Endothelial cell of umbilical vein (primary cell): Measurements from ENCODE around the gene MGAT1. TPM values are rescaled to one million over a fixed set of nuclear protein-coding genes. Genes with fewer than 3 reads are reported as not detected.

Experiments
- BruUV-seq: library from RNA; stranded (reverse); fragments of 400-500 nt; replicated peaks from 2 replicates; lab custom pipeline; 2021; lab: Mats Ljungman, UMichigan
- CTCF ChIA-PET: fragments of 300-600, 350-600 bp; sonication (Branson Sonifier 250); formaldehyde crosslinking; loops from one replicate; lab custom pipeline; 2021; ENCODE audit warnings: antibody characterized with exemption, inconsistent platforms; lab: Charles Lee
- POLR2A ChIA-PET: fragments of 300-600, 350-600 bp; sonication (Branson Sonifier 250); formaldehyde crosslinking; loops from one replicate; lab custom pipeline; 2021; ENCODE audit warnings: antibody characterized with exemption, inconsistent platforms; lab: Charles Lee
- DNase-seq: peaks from one replicate; pipeline ENCODE4 v3.0.0-alpha.2; 2011; ENCODE audit warnings: low read depth, low spot score
- FAIRE-seq: peaks from 2 replicates; lab custom pipeline; 2011; peaks lifted over from hg19 to GRCh38; lab: Jason Lieb, UNC
- H2AFZ ChIP-seq: 2 replicates; pipeline ENCODE4 v1.6.0; 2012; ENCODE audit warnings: low read depth, low read length, control low read depth, inconsistent platforms
- H3K27ac ChIP-seq: 2 replicates; pipeline ENCODE4 v1.5.1; 2011; ENCODE audit warnings: low read depth, mild to moderate bottlenecking, control low read depth, low read length, moderate library complexity; ENCODE audit not compliant: insufficient read depth
- H3K27me3 ChIP-seq, 2 experiments: 2 replicates each; pipeline versions ENCODE4 v1.6.0 to v1.6.1; 2011; ENCODE audit warnings: low read length in 2 of 2, mixed read lengths in 1 of 2; ENCODE audit not compliant: control insufficient read depth in 2 of 2, insufficient read depth in 2 of 2
- H3K36me3 ChIP-seq, 2 experiments: 2 replicates in 1 of 2; 3 replicates in 1 of 2; pipeline ENCODE4 v1.5.1; 2011; ENCODE audit warnings: low read length in 2 of 2, mild to moderate bottlenecking in 1 of 2, moderate library complexity in 1 of 2; ENCODE audit not compliant: control insufficient read depth in 2 of 2, insufficient read depth in 2 of 2; ENCODE audit errors: extremely low read depth in 1 of 2
- H3K4me1 ChIP-seq: 3 replicates; pipeline ENCODE4 v1.5.1; 2011; ENCODE audit warnings: mild to moderate bottlenecking, low read length; ENCODE audit not compliant: control insufficient read depth, insufficient read depth; ENCODE audit errors: extremely low read depth
- H3K4me2 ChIP-seq: 2 replicates; pipeline ENCODE4 v1.6.1; 2011; ENCODE audit warnings: low read length, control low read depth, mixed read lengths; ENCODE audit not compliant: insufficient read depth
- H3K4me3 ChIP-seq, 3 experiments: fragments of 200-600 bp in 1 of 3; sonication (generic), shearing (Covaris generic) in 1 of 3; replicated peaks in 1 of 3; 2 replicates each; pipeline ENCODE4 v1.5.1; 2011 to 2016; ENCODE audit warnings: control low read depth in 3 of 3, low read length in 3 of 3, mild to moderate bottlenecking in 2 of 3, inconsistent platforms in 1 of 3, low read depth in 1 of 3, moderate library complexity in 1 of 3; ENCODE audit not compliant: insufficient read depth in 1 of 3
- H3K79me2 ChIP-seq: 2 replicates; pipeline ENCODE4 v1.6.0; 2012; ENCODE audit warnings: low read length, inconsistent platforms; ENCODE audit not compliant: control insufficient read depth, insufficient read depth
- H3K9ac ChIP-seq: replicated peaks from 2 replicates; pipeline ENCODE3; 2011; ENCODE audit warnings: low read length, control low read depth; ENCODE audit not compliant: insufficient read depth; ENCODE audit errors: extremely low read depth
- H3K9me1 ChIP-seq: replicated peaks from 3 replicates; pipeline ENCODE4 v1.6.0; 2011; ENCODE audit warnings: mild to moderate bottlenecking, low read length; ENCODE audit not compliant: control insufficient read depth, insufficient read depth; ENCODE audit errors: extremely low read depth
- H3K9me3 ChIP-seq: replicated peaks from 2 replicates; pipeline ENCODE4 v1.5.1; 2012; ENCODE audit warnings: low read length, inconsistent platforms; ENCODE audit not compliant: control insufficient read depth, insufficient read depth
- H4K20me1 ChIP-seq: replicated peaks from 2 replicates; pipeline ENCODE3; 2011; ENCODE audit warnings: mild to moderate bottlenecking, low read length; ENCODE audit not compliant: control insufficient read depth, insufficient read depth; ENCODE audit errors: extremely low read depth
- EZH2 ChIP-seq: IDR thresholded peaks from 2 replicates; pipeline ENCODE4 v1.6.1; 2012; ENCODE audit warnings: borderline replicate concordance, low read depth, mild to moderate bottlenecking, moderate library complexity, low read length, inconsistent platforms; ENCODE audit not compliant: severe bottlenecking
- FOS ChIP-seq: IDR thresholded peaks from 2 replicates; pipeline ENCODE4 v1.6.1; 2011; ENCODE audit warnings: mild to moderate bottlenecking, low read length, moderate library complexity, borderline replicate concordance; ENCODE audit not compliant: insufficient read depth
- GATA2 ChIP-seq: IDR thresholded peaks from 2 replicates; pipeline ENCODE4 v1.7.0; 2011; ENCODE audit warnings: low read depth, mild to moderate bottlenecking, moderate library complexity, mixed read lengths, low read length; ENCODE audit not compliant: insufficient read length, insufficient read depth
- JUN ChIP-seq: IDR thresholded peaks from 2 replicates; pipeline ENCODE4 v1.6.1; 2011; ENCODE audit warnings: borderline replicate concordance, low read depth; ENCODE audit not compliant: insufficient read length, insufficient read depth
- MYC ChIP-seq: IDR thresholded peaks from one replicate; pipeline ENCODE4 v1.6.1; 2011; ENCODE audit warnings: mild to moderate bottlenecking, low read depth, low read length
- POLR2A ChIP-seq: IDR thresholded peaks from 2 replicates; pipeline ENCODE4 v1.6.1; 2012; ENCODE audit warnings: low read depth, mild to moderate bottlenecking, control low read depth, low read length
- POLR2AphosphoS5 ChIP-seq: IDR thresholded peaks from 2 replicates; pipeline ENCODE4 v1.6.1; 2012; ENCODE audit warnings: low read depth, mild to moderate bottlenecking, control low read depth, low read length, moderate library complexity; ENCODE audit not compliant: insufficient read depth
- dilution Hi-C: fragments of 300-500 bp; cut with MboI; formaldehyde crosslinking; loops from one replicate; pipeline ENCODE4 v1.15.0; 2019; ENCODE audit warnings: low sequenced_read_pairs; ENCODE audit not compliant: extremely low pct_ligation_motif_present
- intact Hi-C: fragments of 100-400 bp; cut with micrococcal nuclease; formaldehyde crosslinking; loops from one replicate; pipeline ENCODE4 v1.10.0; 2022
- polyA plus RNA-seq, 4 experiments: library from polyadenylated mRNA; depleted of rRNA in 3 of 4; stranded (reverse) in 3 of 4; unstranded in 1 of 4; fragments of >200 nt; gene quantifications; 2 replicates each; pipeline versions ENCODE4 v1.2.1 to v1.2.3, GENCODE V29; 2011 to 2012; ENCODE audit warnings: missing spikeins in 1 of 4
- total RNA-seq: library from RNA; stranded (reverse); gene quantifications from 2 replicates; pipeline ENCODE4 v1.2.3, GENCODE V29; 2021
- TF ChIP-seq, protein P1 (sequence below), 2 donors: IDR thresholded peaks; 1 replicate in 1 of 2; 2 replicates in 1 of 2; pipeline ENCODE4 v1.5.1; 2011; ENCODE audit warnings: low read length in 2 of 2, mild to moderate bottlenecking in 2 of 2, moderate library complexity in 2 of 2, control low read depth in 1 of 2, inconsistent platforms in 1 of 2, low read depth in 1 of 2; ENCODE audit not compliant: insufficient read depth in 1 of 2; ENCODE audit errors: extremely low read depth in 1 of 2
- TF ChIP-seq, protein P2 (sequence below): IDR thresholded peaks from 2 replicates; pipeline ENCODE4 v1.6.1; 2011; ENCODE audit not compliant: insufficient read depth, insufficient read length

MGAT1 gene
- total and polyA plus RNA-seq, 2 donors (not counting 3 experiments of a cell fraction or from before 2014, with no cell fraction given) = 123 to 126 TPM

DNA sequence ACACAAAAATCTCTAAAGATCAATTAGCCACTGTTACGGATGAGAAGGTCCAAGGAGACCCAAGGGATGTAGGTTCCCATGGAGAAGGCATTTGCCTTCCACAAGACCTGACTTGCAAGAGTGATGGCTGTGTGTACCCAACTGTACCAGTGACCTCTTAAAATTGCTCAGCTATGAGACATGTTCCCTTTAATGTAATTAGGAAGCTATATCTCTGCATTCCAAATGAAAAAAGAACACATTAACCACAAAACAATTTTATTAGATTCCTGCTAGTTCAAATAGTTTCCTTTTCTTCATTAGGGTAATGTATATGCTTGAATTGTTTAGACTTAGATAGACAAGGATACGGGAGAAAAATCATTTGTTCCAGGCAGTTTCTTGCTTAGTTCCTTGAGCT lies 66.1 kb downstream of the MGAT1 start:
- Histone ChIP-seq H3K4me3 (no peak overlapping the region), H3K9ac (no peak overlapping the region), H4K20me1 (no peaks in the 10 kb centered on the region), H3K4me2 (no peak overlapping the region), H3K79me2 (no peaks in the 10 kb centered on the region), H3K27me3 (no peaks in the 10 kb centered on the region), H3K9me3 (no peaks in the 10 kb centered on the region), H3K27ac (no peak overlapping the region), H3K9me1 (no peaks in the 10 kb centered on the region), H2AFZ (no peak overlapping the region), H3K36me3 (no peaks in the 10 kb centered on the region), H3K4me1 (no peaks in the 10 kb centered on the region)
- intact Hi-C loops (no loop called here), dilution Hi-C loops (no loop called here)
- POLR2A ChIA-PET = no interaction called here
- FAIRE-seq = no peak
- no TSS peak for BruUV-seq
- no peak for DNase-seq
- CTCF ChIA-PET = interaction anchor here (1.4 kb wide), 1 partner anchor 18 kb away, joined by 5 read pairs; no protein-coding TSS in a partner anchor
- TF ChIP-seq FOS = no peak
- TF ChIP-seq POLR2AphosphoS5 = no peak
- TF ChIP-seq MYC = no peak
- no peak for TF ChIP-seq EZH2
- no peak for TF ChIP-seq GATA2
- TF ChIP-seq, protein P1, sequence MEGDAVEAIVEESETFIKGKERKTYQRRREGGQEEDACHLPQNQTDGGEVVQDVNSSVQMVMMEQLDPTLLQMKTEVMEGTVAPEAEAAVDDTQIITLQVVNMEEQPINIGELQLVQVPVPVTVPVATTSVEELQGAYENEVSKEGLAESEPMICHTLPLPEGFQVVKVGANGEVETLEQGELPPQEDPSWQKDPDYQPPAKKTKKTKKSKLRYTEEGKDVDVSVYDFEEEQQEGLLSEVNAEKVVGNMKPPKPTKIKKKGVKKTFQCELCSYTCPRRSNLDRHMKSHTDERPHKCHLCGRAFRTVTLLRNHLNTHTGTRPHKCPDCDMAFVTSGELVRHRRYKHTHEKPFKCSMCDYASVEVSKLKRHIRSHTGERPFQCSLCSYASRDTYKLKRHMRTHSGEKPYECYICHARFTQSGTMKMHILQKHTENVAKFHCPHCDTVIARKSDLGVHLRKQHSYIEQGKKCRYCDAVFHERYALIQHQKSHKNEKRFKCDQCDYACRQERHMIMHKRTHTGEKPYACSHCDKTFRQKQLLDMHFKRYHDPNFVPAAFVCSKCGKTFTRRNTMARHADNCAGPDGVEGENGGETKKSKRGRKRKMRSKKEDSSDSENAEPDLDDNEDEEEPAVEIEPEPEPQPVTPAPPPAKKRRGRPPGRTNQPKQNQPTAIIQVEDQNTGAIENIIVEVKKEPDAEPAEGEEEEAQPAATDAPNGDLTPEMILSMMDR (IDR thresholded peaks at IDR 0.05; ENCODE audit: extremely low read depth in 1 of 2, insufficient read depth in 1 of 2, low read depth in 1 of 2, low read length in 2 of 2) = no peak
- TF ChIP-seq POLR2A = no peak
- TF ChIP-seq, protein P2, sequence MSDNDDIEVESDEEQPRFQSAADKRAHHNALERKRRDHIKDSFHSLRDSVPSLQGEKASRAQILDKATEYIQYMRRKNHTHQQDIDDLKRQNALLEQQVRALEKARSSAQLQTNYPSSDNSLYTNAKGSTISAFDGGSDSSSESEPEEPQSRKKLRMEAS = no peak
- no peak for TF ChIP-seq JUN

Other genes starting within 250 kb of the MGAT1 start
- gene SCGB3A1, start 211.3 kb downstream of the MGAT1 start, total RNA-seq = 0.73 TPM in 1 of 2 replicates, not detected in the other
- gene SCGB3A1, start 211.3 kb downstream of the MGAT1 start, polyA plus RNA-seq = 0.22 TPM in 1 of 2 replicates, not detected in the other
- 66.5 and 71.5 TPM in 2 replicates for gene FLT4, start 153.2 kb downstream of the MGAT1 start, total RNA-seq
- gene FLT4, start 153.2 kb downstream of the MGAT1 start, polyA plus RNA-seq = 44.4 and 50.9 TPM in 2 replicates
- not detected in 2 replicates for gene OR2Y1, start 62.7 kb downstream of the MGAT1 start, total RNA-seq
- gene OR2Y1, start 62.7 kb downstream of the MGAT1 start, polyA plus RNA-seq = not detected in 2 replicates
- 14.6 and 19.7 TPM in 2 replicates for gene ZFP62, start 58.5 kb upstream of the MGAT1 start, total RNA-seq
- 3.3 and 3.7 TPM in 2 replicates for gene ZFP62, start 58.5 kb upstream of the MGAT1 start, polyA plus RNA-seq
- gene BTNL8, start 96.4 kb upstream of the MGAT1 start, total RNA-seq = not detected in 2 replicates
- gene BTNL8, start 96.4 kb upstream of the MGAT1 start, polyA plus RNA-seq = not detected in 2 replicates
- not detected in 2 replicates for gene BTNL3, start 186.0 kb upstream of the MGAT1 start, total RNA-seq
- gene BTNL3, start 186.0 kb upstream of the MGAT1 start, polyA plus RNA-seq = not detected in 2 replicates
- 0.13 TPM in 1 of 2 replicates, not detected in the other for gene BTNL9, start 237.5 kb upstream of the MGAT1 start, total RNA-seq
- gene BTNL9, start 237.5 kb upstream of the MGAT1 start, polyA plus RNA-seq = 0.33 TPM in 1 of 2 replicates, not detected in the other